ENCODE data around the gene TMEM140. TPM values are rescaled to one million over a fixed set of nuclear protein-coding genes. Genes with fewer than 3 reads are reported as not detected.
"Not testable (repeated sequence)": the region's sequence is repeated elsewhere in the genome, so short reads cannot be mapped to it uniquely, and the experiment has no call there.

TMEM140 gene
- total RNA-seq, 1 experiment from 2014 or later, result 4.1 TPM

GRCh38 chr7:135173916-135174315, 26.0 kb downstream of the TMEM140 start:
- DNase-seq (ENCODE audit: low spot score), result not testable (repeated sequence)

GRCh38 chr7:135174941-135175340, 27.1 kb downstream of the TMEM140 start:
- DNase-seq (ENCODE audit: low spot score), result no peak

- no peak for DNase-seq (ENCODE audit: low spot score)
Observed at GRCh38 chr7:135175931-135176330, 28.1 kb downstream of the TMEM140 start.

- DNase-seq (ENCODE audit: low spot score), result peak; percentile 41
Observed at GRCh38 chr7:135177028-135177696, 29.3 kb downstream of the TMEM140 start.

GRCh38 chr7:135178364-135178763, 30.5 kb downstream of the TMEM140 start:
- DNase-seq (ENCODE audit: low spot score), result no peak

GRCh38 chr7:135179321-135179925, 31.6 kb downstream of the TMEM140 start:
- peak; percentile 92 for DNase-seq (ENCODE audit: low spot score)

GRCh38 chr7:135180122-135180521, 32.2 kb downstream of the TMEM140 start:
- no peak for DNase-seq (ENCODE audit: low spot score)

GRCh38 chr7:135181261-135181928, 33.5 kb downstream of the TMEM140 start:
- DNase-seq (ENCODE audit: low spot score), result no peak

- no peak for DNase-seq (ENCODE audit: low spot score)
Observed at GRCh38 chr7:135181929-135182678, 34.2 kb downstream of the TMEM140 start.

GRCh38 chr7:135183478-135183877, 35.6 kb downstream of the TMEM140 start:
- no peak for DNase-seq (ENCODE audit: low spot score)

GRCh38 chr7:135184254-135184841, 36.5 kb downstream of the TMEM140 start:
- DNase-seq (ENCODE audit: low spot score), result no peak

- no peak for DNase-seq (ENCODE audit: low spot score)
Observed at GRCh38 chr7:135185471-135186260, 37.8 kb downstream of the TMEM140 start.

- no peak for DNase-seq (ENCODE audit: low spot score)
Observed at GRCh38 chr7:135186261-135186540, 38.3 kb downstream of the TMEM140 start.

- DNase-seq (ENCODE audit: low spot score), result no peak
Observed at GRCh38 chr7:135186841-135187253, 39.0 kb downstream of the TMEM140 start.

- DNase-seq (ENCODE audit: low spot score), result no peak
Observed at GRCh38 chr7:135188298-135188984, 40.6 kb downstream of the TMEM140 start.

GRCh38 chr7:135189221-135189662, 41.4 kb downstream of the TMEM140 start:
- DNase-seq (ENCODE audit: low spot score), result no peak

- DNase-seq (ENCODE audit: low spot score), result no peak
Observed at GRCh38 chr7:135189961-135190360, 42.1 kb downstream of the TMEM140 start.

GRCh38 chr7:135190703-135191102, 42.8 kb downstream of the TMEM140 start:
- DNase-seq (ENCODE audit: low spot score), result no peak

GRCh38 chr7:135192914-135193536, 45.2 kb downstream of the TMEM140 start:
- DNase-seq (ENCODE audit: low spot score), result no peak

GRCh38 chr7:135193615-135194081, 45.8 kb downstream of the TMEM140 start:
- DNase-seq (ENCODE audit: low spot score), result no peak

All from HT-29 (cell line).